ENCODE measurements around the gene CNMD. TPM values are rescaled to one million over a fixed set of nuclear protein-coding genes. Genes with fewer than 3 reads are reported as not detected.

Gene CNMD
- total and polyA plus RNA-seq, 2 of the 8 experiments (the other 6 are each of a cell fraction or from before 2014, with no cell fraction given) = 87.4 to 113 TPM

- no peak overlapping the region for H2BK20ac ChIP-seq (ENCODE audit: low read length)
- POLR2A ChIA-PET (ENCODE audit: partially characterized antibody) = interaction anchor here (0.8 to 4.9 kb wide), 5 partner anchors 12 to 38 kb away, joined by 3 to 31 read pairs (median 3); partner anchors contain the start of gene SUGT1
- H2BK5ac ChIP-seq (ENCODE audit: low read depth, low read length) = no peak overlapping the region
- WGBS, 2 experiments (ENCODE audit: extremely low coverage in 1 of 2, insufficient coverage in 1 of 2, insufficient read length in 1 of 2, insufficient replicate concordance in 2 of 2, low coverage in 1 of 2, low lambda C conversion rate in 2 of 2, missing lambda C conversion rate in 1 of 2) = 88% methylated on average over 4 of the region's 4 CpGs; no CpG with 5 or more reads in 1 of the 2 experiments
- no peaks in the 10 kb centered on the region for H3K23me2 ChIP-seq (ENCODE audit: low read depth, low read length)
- CTCF ChIA-PET (ENCODE audit: partially characterized antibody) = interaction anchor here (1.0 to 5.0 kb wide), 31 partner anchors 8 to 511 kb away, joined by 3 to 75 read pairs (median 5); partner anchors contain the start of gene SUGT1
- peaks cover 0 to 2% of the 10 kb centered on the region in 2 experiments; a peak in 2 of 4 replicates for H3K79me2 ChIP-seq (ENCODE audit: control insufficient read depth in 1 of 2, insufficient read depth in 2 of 2, low read length in 2 of 2)
- H2BK120ac ChIP-seq (replicated peaks; ENCODE audit: low read depth, low read length) = no peak overlapping the region
- no peak overlapping the region for H3K23ac ChIP-seq (ENCODE audit: insufficient read length)
- no peak overlapping the region for H3K14ac ChIP-seq (ENCODE audit: insufficient read length)
- H3K4me1 ChIP-seq (replicated peaks in 1 of 4; ENCODE audit: control insufficient read depth in 3 of 4, insufficient read depth in 4 of 4, low read length in 3 of 4) = no peaks in the 10 kb centered on the region
- no peak overlapping the region for H2AFZ ChIP-seq (ENCODE audit: low read length)
- no peaks in the 10 kb centered on the region for H3K79me1 ChIP-seq (ENCODE audit: low read depth, low read length)
- H3K36me3 ChIP-seq (ENCODE audit: control insufficient read depth in 2 of 4, insufficient read depth in 4 of 4, low read length in 3 of 4) = peaks cover 2 to 84% (median 23%) of the 10 kb centered on the region in 4 experiments; a peak in 7 of 8 replicates
- H3K18ac ChIP-seq (ENCODE audit: extremely low read depth, low read length) = no peak overlapping the region
- DNase-seq (ENCODE audit: low read depth in 1 of 2, low spot score in 2 of 2) (no peak), FAIRE-seq (no peak)
- H4K8ac ChIP-seq (ENCODE audit: extremely low read depth, insufficient read depth, low read length) = no peak overlapping the region
- H2AK5ac ChIP-seq (ENCODE audit: low read depth, low read length) = no peak overlapping the region
- H4K20me1 ChIP-seq (replicated peaks in 1 of 2; ENCODE audit: control insufficient read depth in 1 of 2, insufficient read depth in 2 of 2, low read length in 2 of 2) = no peaks in the 10 kb centered on the region
- H3K27me3 ChIP-seq (replicated peaks in 1 of 4; ENCODE audit: control insufficient read depth in 3 of 4, extremely low read depth in 1 of 4, insufficient read depth in 3 of 4, low read length in 3 of 4) = no peaks in the 10 kb centered on the region
- no peak overlapping the region for H4K91ac ChIP-seq (replicated peaks; ENCODE audit: insufficient read length, low read length)
- H2BK15ac ChIP-seq (ENCODE audit: low read length) = no peak overlapping the region
- H2BK12ac ChIP-seq (ENCODE audit: low read depth, low read length) = no peak overlapping the region
- no peak overlapping the region for H3K56ac ChIP-seq (replicated peaks; ENCODE audit: insufficient read length, low read depth, low read length)
- H3K9ac ChIP-seq (replicated peaks in 1 of 4; ENCODE audit: extremely low read depth in 1 of 4, low read depth in 3 of 4, low read length in 3 of 4) = no peak overlapping the region
- H4K5ac ChIP-seq (ENCODE audit: insufficient read length, low read depth, low read length) = no peak overlapping the region
- H3K27ac ChIP-seq (ENCODE audit: low read depth, low read length) = no peak overlapping the region
- no peaks in the 10 kb centered on the region for H3K9me3 ChIP-seq (ENCODE audit: insufficient read depth in 2 of 2, low read depth in 1 of 2, low read length in 1 of 2)
- H3K4ac ChIP-seq (replicated peaks; ENCODE audit: insufficient read length, low read depth, low read length) = no peak overlapping the region
- no peak overlapping the region for H3K4me2 ChIP-seq (ENCODE audit: insufficient read depth in 1 of 2, low read depth in 2 of 2, low read length in 2 of 2)
- H3K4me3 ChIP-seq (ENCODE audit: extremely low read depth in 1 of 4, insufficient read depth in 2 of 4, low read depth in 3 of 4, low read length in 4 of 4) = no peak overlapping the region
- TF ChIP-seq RAD21 (IDR thresholded peaks at IDR 0.05 in 1 of 2, conservative IDR thresholded peaks at IDR 0.05 in 1 of 2; ENCODE audit: low read depth in 2 of 2, low read length in 2 of 2) (no peak), BCL11A (IDR thresholded peaks at IDR 0.05; ENCODE audit: low read depth in 2 of 2, low read length in 2 of 2) (no peak), CEBPB (IDR thresholded peaks at IDR 0.05; ENCODE audit: low read depth, low read length) (no peak), ZNF274 (IDR thresholded peaks at IDR 0.05; ENCODE audit: borderline replicate concordance, extremely low read depth, low read length) (no peak), SUZ12 (IDR thresholded peaks at IDR 0.05; ENCODE audit: low read length) (no peak), TAF7 (optimal IDR thresholded peaks at IDR 0.05; ENCODE audit: borderline replicate concordance, low read depth, low read length) (no peak), USF2 (IDR thresholded peaks at IDR 0.05; ENCODE audit: low read length) (no peak), RNF2 (IDR thresholded peaks at IDR 0.05; ENCODE audit: borderline replicate concordance, low read depth, low read length, missing control alignments, poor library complexity, severe bottlenecking) (no peak), EGR1 (IDR thresholded peaks at IDR 0.05; ENCODE audit: borderline replicate concordance, low read depth, low read length) (no peak), TCF12 (IDR thresholded peaks at IDR 0.05; ENCODE audit: low read depth, low read length) (no peak), EP300 (IDR thresholded peaks at IDR 0.05; ENCODE audit: borderline replicate concordance in 1 of 2, low read depth in 2 of 2, low read length in 2 of 2) (no peak), HDAC6 (IDR thresholded peaks at IDR 0.05; ENCODE audit: low read depth, low read length) (no peak)
These were observed 75.3 kb downstream of the CNMD start for GRCh38 chr13:52664272-52664671.

Data from H1 (cell line).